Neuronal stem cell (in vitro differentiated cells): ENCODE data around the gene PHF24. TPM values are rescaled to one million over a fixed set of nuclear protein-coding genes. Genes with fewer than 3 reads are reported as not detected.

Experiments
- DNase-seq: peaks from one replicate; pipeline ENCODE4 v3.0.0-alpha.2; 2013; ENCODE audit warnings: low spot score
- H2AFZ ChIP-seq: one replicate; pipeline ENCODE4 v1.6.1; 2013; ENCODE audit warnings: mild to moderate bottlenecking, low read length, inconsistent platforms
- H2AK5ac ChIP-seq: 2 replicates; pipeline ENCODE4 v1.6.1; 2013; ENCODE audit warnings: low read depth, mild to moderate bottlenecking, inconsistent platforms, low read length, moderate library complexity, mixed read lengths
- H2BK120ac ChIP-seq: 2 replicates; pipeline ENCODE4 v1.6.1; 2013; ENCODE audit warnings: low read depth, mild to moderate bottlenecking, inconsistent platforms, low read length, moderate library complexity, mixed read lengths
- H2BK12ac ChIP-seq: one replicate; pipeline ENCODE4 v1.6.1; 2013; ENCODE audit warnings: low read length, inconsistent platforms
- H2BK15ac ChIP-seq: 2 replicates; pipeline ENCODE4 v1.6.1; 2013; ENCODE audit warnings: mild to moderate bottlenecking, low read length, inconsistent platforms, mixed read lengths
- H2BK5ac ChIP-seq: one replicate; pipeline ENCODE4 v1.6.1; 2013; ENCODE audit warnings: inconsistent platforms, mild to moderate bottlenecking, low read length, moderate library complexity
- H3K14ac ChIP-seq: one replicate; pipeline ENCODE4 v1.6.1; 2013; ENCODE audit warnings: low read length, inconsistent platforms
- H3K18ac ChIP-seq: 2 replicates; pipeline ENCODE4 v1.6.1; 2013; ENCODE audit warnings: low read length, inconsistent platforms
- H3K23ac ChIP-seq: 2 replicates; pipeline ENCODE4 v1.6.1; 2013; ENCODE audit warnings: low read depth, mild to moderate bottlenecking, mixed read lengths, low read length, inconsistent platforms; ENCODE audit not compliant: poor library complexity
- H3K27ac ChIP-seq: replicated peaks from 3 replicates; pipeline ENCODE4 v1.5.1; 2013; ENCODE audit warnings: low read length, inconsistent platforms
- H3K27me3 ChIP-seq, 3 experiments: 2 replicates each; pipeline ENCODE4 v1.6.1; 2013; ENCODE audit warnings: low read length in 3 of 3, mild to moderate bottlenecking in 2 of 3, inconsistent platforms in 1 of 3, low read depth in 1 of 3, mixed read lengths in 1 of 3, moderate library complexity in 1 of 3; ENCODE audit not compliant: control insufficient read depth in 3 of 3, insufficient read depth in 3 of 3
- H3K36me3 ChIP-seq, 2 donors: replicated peaks in 1 of 2; 2 replicates each; pipeline ENCODE4 v1.6.1; 2013; ENCODE audit warnings: low read length in 2 of 2; ENCODE audit not compliant: control insufficient read depth in 2 of 2, insufficient read depth in 2 of 2
- H3K4ac ChIP-seq: 2 replicates; pipeline ENCODE4 v1.6.1; 2013; ENCODE audit warnings: inconsistent platforms, mild to moderate bottlenecking, low read length, moderate library complexity
- H3K4me1 ChIP-seq, 2 donors: 1 replicate in 1 of 2; 2 replicates in 1 of 2; pipeline ENCODE4 v1.6.1; 2013; ENCODE audit warnings: low read length in 2 of 2, low read depth in 1 of 2; ENCODE audit not compliant: control insufficient read depth in 2 of 2, insufficient read depth in 1 of 2
- H3K4me2 ChIP-seq: one replicate; pipeline ENCODE4 v1.6.1; 2013; ENCODE audit warnings: mild to moderate bottlenecking, low read length, inconsistent platforms; ENCODE audit not compliant: insufficient read depth, poor library complexity, severe bottlenecking
- H3K4me3 ChIP-seq, 2 donors: 2 replicates each; pipeline ENCODE4 v1.5.1; 2013; ENCODE audit warnings: low read length in 2 of 2, mild to moderate bottlenecking in 2 of 2, inconsistent platforms in 1 of 2, moderate library complexity in 1 of 2
- H3K79me1 ChIP-seq: one replicate; pipeline ENCODE4 v1.6.1; 2013; ENCODE audit warnings: low read depth, mild to moderate bottlenecking, inconsistent platforms, low read length, moderate library complexity
- H3K9ac ChIP-seq: one replicate; pipeline ENCODE4 v1.6.1; 2013; ENCODE audit warnings: mild to moderate bottlenecking, low read depth, low read length, inconsistent platforms; ENCODE audit not compliant: poor library complexity
- H3K9me3 ChIP-seq, 2 donors: replicated peaks in 1 of 2; 2 replicates each; pipeline versions ENCODE3 to v1.6.1; 2013; ENCODE audit warnings: low read length in 2 of 2, mild to moderate bottlenecking in 2 of 2, inconsistent platforms in 1 of 2, low read depth in 1 of 2, mixed read lengths in 1 of 2, moderate library complexity in 1 of 2; ENCODE audit not compliant: control insufficient read depth in 2 of 2, insufficient read depth in 1 of 2
- H4K8ac ChIP-seq: one replicate; pipeline ENCODE4 v1.6.1; 2013; ENCODE audit warnings: low read depth, mild to moderate bottlenecking, inconsistent platforms, low read length, moderate library complexity
- H4K91ac ChIP-seq: one replicate; pipeline ENCODE4 v1.6.1; 2013; ENCODE audit warnings: low read length, low read depth, mild to moderate bottlenecking, inconsistent platforms; ENCODE audit not compliant: poor library complexity
- WGBS, 2 donors: extraction: QIAGEN DNeasy Blood & Tissue Kit; methylation state at CpG; one replicate each; pipeline ENCODE4 v1.1.7; 2013; ENCODE audit warnings: missing lambda C conversion rate in 2 of 2, mixed read lengths in 1 of 2; ENCODE audit not compliant: insufficient read length in 2 of 2, insufficient replicate concordance in 1 of 2; ENCODE audit errors: extremely low coverage in 2 of 2; 5-methylcytosine and 5-hydroxymethylcytosine counted together
- polyA plus RNA-seq, 2 experiments: library from polyadenylated mRNA; stranded (reverse); fragments of 200-250 nt; gene quantifications; one replicate each; pipeline ENCODE4 v1.2.3, GENCODE V29; 2013

Gene PHF24
- 1.5 TPM for polyA plus RNA-seq (2013, experiment 1 of 2)
- 1.4 TPM for polyA plus RNA-seq (2013, experiment 2 of 2)

DNA sequence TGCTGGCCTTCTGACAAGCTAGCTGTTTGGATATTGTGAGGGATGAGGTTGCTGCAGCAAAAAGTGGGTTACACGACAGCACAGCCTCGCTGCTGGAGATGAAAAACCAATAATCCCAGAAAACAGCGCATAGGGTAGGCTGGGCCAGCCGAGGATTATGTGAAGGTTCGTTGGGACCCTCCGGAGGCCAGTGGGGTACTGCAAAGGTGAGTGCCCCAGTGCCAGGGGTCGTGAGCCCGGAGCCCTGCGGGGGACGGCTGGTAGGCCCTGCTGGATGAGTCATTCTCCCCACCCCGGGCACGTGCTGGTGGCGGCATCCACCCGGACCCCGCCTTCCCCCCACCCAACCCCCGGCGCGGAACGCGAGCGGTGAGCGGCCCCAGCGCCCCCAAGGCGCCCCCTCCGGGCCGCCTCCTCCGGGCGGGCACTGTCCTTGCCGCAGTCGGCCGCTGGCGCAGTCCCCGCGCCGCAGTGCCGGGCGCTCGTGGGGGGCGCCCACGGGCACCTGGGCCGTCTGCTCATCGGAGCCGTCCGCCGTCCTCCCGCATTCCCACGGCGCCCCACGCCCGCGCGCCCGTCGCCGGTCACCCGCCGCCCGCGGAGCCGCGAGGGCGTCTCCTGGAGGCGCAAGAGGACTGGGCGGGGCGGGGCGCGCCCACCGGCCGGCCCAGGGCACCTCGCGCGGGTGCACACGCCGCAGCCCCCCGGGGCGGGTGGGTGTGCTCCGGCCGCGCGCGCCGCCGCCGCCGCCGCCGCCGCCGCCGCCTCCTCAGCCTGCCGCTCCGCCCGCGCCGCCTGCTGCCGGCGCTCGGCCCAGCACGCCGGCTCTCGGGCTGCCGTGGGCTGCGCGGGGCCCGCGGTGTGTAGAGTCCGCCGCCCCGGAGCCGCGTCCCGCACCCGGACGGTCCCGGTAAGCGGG lies at the start of gene PHF24:
PHF24 (plus strand) TSS at position 794 of the 919 bp plus-strand sequence. CDS start 13,014 bp downstream, outside the sequence.
- no peak within 1 kb of the TSS for H2BK5ac ChIP-seq
- H3K4me2 ChIP-seq, result peak within 1 kb of the TSS; percentile 93
- peak within 1 kb of the TSS; percentile 79 for H2AFZ ChIP-seq
- H3K4me3 ChIP-seq, result peak within 1 kb of the TSS; percentile 32 to 84
- H3K9me3 ChIP-seq, result no peaks in the 10 kb centered on the region
- no peak within 1 kb of the TSS for H3K14ac ChIP-seq
- peak within 1 kb of the TSS; percentile 77 for H3K18ac ChIP-seq
- peaks cover 3 to 8% of the 10 kb centered on the region in 2 donors for H3K4me1 ChIP-seq
- H4K91ac ChIP-seq, result no peak within 1 kb of the TSS
- H2BK120ac ChIP-seq, result no peak within 1 kb of the TSS
- H3K4ac ChIP-seq, result no peak within 1 kb of the TSS
- DNase-seq, result peak; percentile 36
- H3K9ac ChIP-seq, result peak within 1 kb of the TSS; percentile 82
- no peak within 1 kb of the TSS for H2BK12ac ChIP-seq
- H3K27me3 ChIP-seq, result peaks cover 0 to 78% (median 15%) of the 10 kb centered on the region in 3 experiments
- H3K36me3 ChIP-seq, result no peaks in the 10 kb centered on the region
- no peak within 1 kb of the TSS for H2BK15ac ChIP-seq
- H3K27ac ChIP-seq, result no peak within 1 kb of the TSS
- WGBS, 2 donors, result no CpG with 5 or more reads among the region's 116 CpGs
- H3K79me1 ChIP-seq, result no peaks in the 10 kb centered on the region
- no peak within 1 kb of the TSS for H2AK5ac ChIP-seq
- no peak within 1 kb of the TSS for H3K23ac ChIP-seq
- no peak within 1 kb of the TSS for H4K8ac ChIP-seq

- Histone ChIP-seq H3K27me3 (peaks cover 0 to 3% (median 0%) of the 10 kb centered on the region in 3 experiments), H3K18ac (no peak overlapping the region), H3K27ac (no peak overlapping the region), H3K4me3 (no peak overlapping the region), H3K23ac (peak overlapping the region; percentile 40), H4K91ac (no peak overlapping the region), H2BK15ac (no peak overlapping the region), H3K4me2 (no peak overlapping the region), H3K36me3 (peaks cover 0 to 2% of the 10 kb centered on the region in 2 donors), H3K79me1 (no peaks in the 10 kb centered on the region), H3K14ac (no peak overlapping the region), H3K9ac (no peak overlapping the region), H3K9me3 (peaks cover 0 to 3% of the 10 kb centered on the region in 2 donors), H2AK5ac (no peak overlapping the region), H3K4me1 (no peaks in the 10 kb centered on the region), H2BK12ac (no peak overlapping the region), H2BK120ac (no peak overlapping the region), H4K8ac (no peak overlapping the region), H3K4ac (no peak overlapping the region), H2BK5ac (peak overlapping the region; percentile 26), H2AFZ (no peak overlapping the region)
- WGBS, 2 donors, result no CpG with 5 or more reads among the region's 4 CpGs
- no peak for DNase-seq
Observed at GRCh38 chr9:34927061-34927460, 31.0 kb upstream of the PHF24 start.

GRCh38 chr9:34928921-34929320 lies 29.2 kb upstream of the PHF24 start:
- H3K4ac ChIP-seq, result no peak overlapping the region
- no peak overlapping the region for H2BK5ac ChIP-seq
- no peak overlapping the region for H2AFZ ChIP-seq
- peaks cover 0 to 2% of the 10 kb centered on the region in 2 donors for H3K36me3 ChIP-seq
- H3K14ac ChIP-seq, result no peak overlapping the region
- H4K8ac ChIP-seq, result no peak overlapping the region
- H3K4me1 ChIP-seq, result no peaks in the 10 kb centered on the region
- WGBS, 2 donors, result no CpG with 5 or more reads among the region's 1 CpG
- no peak overlapping the region for H2AK5ac ChIP-seq
- DNase-seq, result no peak
- H3K79me1 ChIP-seq, result no peaks in the 10 kb centered on the region
- H3K27ac ChIP-seq, result no peak overlapping the region
- H3K4me2 ChIP-seq, result no peak overlapping the region
- H2BK120ac ChIP-seq, result no peak overlapping the region
- no peaks in the 10 kb centered on the region for H3K27me3 ChIP-seq
- peaks cover 0 to 3% of the 10 kb centered on the region in 2 donors for H3K9me3 ChIP-seq
- no peak overlapping the region for H3K9ac ChIP-seq
- H3K18ac ChIP-seq, result no peak overlapping the region
- H3K23ac ChIP-seq, result no peak overlapping the region
- H3K4me3 ChIP-seq, result no peak overlapping the region
- H2BK12ac ChIP-seq, result no peak overlapping the region
- no peak overlapping the region for H4K91ac ChIP-seq
- H2BK15ac ChIP-seq, result no peak overlapping the region

- no CpG with 5 or more reads among the region's 7 CpGs for WGBS, 2 donors
- Histone ChIP-seq H3K4ac (no peak overlapping the region), H3K23ac (no peak overlapping the region), H3K4me3 (no peak overlapping the region), H3K79me1 (no peaks in the 10 kb centered on the region), H3K4me1 (no peaks in the 10 kb centered on the region), H2BK5ac (no peak overlapping the region), H3K4me2 (no peak overlapping the region), H4K8ac (no peak overlapping the region), H4K91ac (no peak overlapping the region), H2BK15ac (no peak overlapping the region), H3K27ac (no peak overlapping the region), H3K9me3 (peaks cover 0 to 3% of the 10 kb centered on the region in 2 donors), H2AFZ (no peak overlapping the region), H3K27me3 (no peaks in the 10 kb centered on the region), H3K9ac (no peak overlapping the region), H3K18ac (no peak overlapping the region), H2BK120ac (no peak overlapping the region), H2BK12ac (no peak overlapping the region), H3K36me3 (peaks cover 0 to 2% of the 10 kb centered on the region in 2 donors), H3K14ac (no peak overlapping the region), H2AK5ac (no peak overlapping the region)
- peak; percentile 23 for DNase-seq
Observed at GRCh38 chr9:34929506-34930102, 28.5 kb upstream of the PHF24 start.
